CD14-positive monocyte (primary cell): ENCODE measurements around the gene RNF141. TPM values are rescaled to one million over a fixed set of nuclear protein-coding genes. Genes with fewer than 3 reads are reported as not detected.
A peak's percentile ranks its signal among the peaks of the same experiment; 100 is the strongest.

Experiments
- DNase-seq, 3 donors: peaks; one replicate each; pipeline ENCODE4 v3.0.0-alpha.2; 2011 to 2022
- H2AFZ ChIP-seq: 2 replicates; pipeline ENCODE4 v1.6.0; 2012; ENCODE audit warnings: mild to moderate bottlenecking, low read depth, low read length, inconsistent platforms; ENCODE audit not compliant: insufficient read depth, poor library complexity, severe bottlenecking
- H3K27ac ChIP-seq, 2 donors: 1 replicate in 1 of 2; 2 replicates in 1 of 2; pipeline ENCODE4 v1.5.1; 2012 to 2013; ENCODE audit warnings: low read length in 2 of 2, control low read depth in 1 of 2, inconsistent platforms in 1 of 2, low read depth in 1 of 2, mild to moderate bottlenecking in 1 of 2
- H3K27me3 ChIP-seq, 2 donors: one replicate each; pipeline versions ENCODE4 v1.6.0 to v1.6.1; 2011 to 2013; ENCODE audit warnings: low read length in 2 of 2; ENCODE audit not compliant: control insufficient read depth in 2 of 2, insufficient read depth in 2 of 2
- H3K36me3 ChIP-seq, 2 donors: replicated peaks in 1 of 2; 1 replicate in 1 of 2; 2 replicates in 1 of 2; pipeline versions ENCODE4 v1.5.1 to v1.6.1; 2012 to 2013; ENCODE audit warnings: low read length in 2 of 2, control low read depth in 1 of 2, inconsistent platforms in 1 of 2, mild to moderate bottlenecking in 1 of 2; ENCODE audit not compliant: insufficient read depth in 2 of 2, control insufficient read depth in 1 of 2
- H3K4me1 ChIP-seq, 2 donors: 1 replicate in 1 of 2; 2 replicates in 1 of 2; pipeline versions ENCODE4 v1.5.1 to v1.6.1; 2012 to 2013; ENCODE audit warnings: low read length in 2 of 2, control low read depth in 1 of 2, inconsistent platforms in 1 of 2, mild to moderate bottlenecking in 1 of 2, moderate library complexity in 1 of 2; ENCODE audit not compliant: insufficient read depth in 2 of 2, control insufficient read depth in 1 of 2
- H3K4me2 ChIP-seq: replicated peaks from 2 replicates; pipeline ENCODE3; 2012; ENCODE audit warnings: low read length, moderate library complexity, mild to moderate bottlenecking; ENCODE audit not compliant: poor library complexity, severe bottlenecking; ENCODE audit errors: extremely low read depth
- H3K4me3 ChIP-seq, 3 experiments: fragments of 200-600 bp in 1 of 3; sonication (generic) in 1 of 3; replicated peaks in 1 of 3; 1 replicate in 2 of 3; 2 replicates in 1 of 3; pipeline ENCODE4 v1.5.1; 2011 to 2013; ENCODE audit warnings: low read length in 3 of 3, mild to moderate bottlenecking in 3 of 3, control low read depth in 2 of 3, low read depth in 2 of 3, inconsistent platforms in 1 of 3, moderate library complexity in 1 of 3
- H3K79me2 ChIP-seq: 2 replicates; pipeline ENCODE4 v1.6.0; 2012; ENCODE audit warnings: mild to moderate bottlenecking, control low read depth, inconsistent platforms, low read length, moderate library complexity; ENCODE audit not compliant: insufficient read depth
- H3K9ac ChIP-seq: 2 replicates; pipeline ENCODE4 v1.6.0; 2017; ENCODE audit warnings: low read length, mild to moderate bottlenecking; ENCODE audit not compliant: insufficient read depth, poor library complexity, severe bottlenecking
- H3K9me3 ChIP-seq, 2 donors: replicated peaks in 1 of 2; 1 replicate in 1 of 2; 2 replicates in 1 of 2; pipeline versions ENCODE4 v1.5.1 to v1.6.1; 2012 to 2013; ENCODE audit warnings: low read length in 2 of 2, control low read depth in 1 of 2; ENCODE audit not compliant: control insufficient read depth in 1 of 2, insufficient read depth in 1 of 2
- H4K20me1 ChIP-seq: 2 replicates; pipeline ENCODE4 v1.6.0; 2012; ENCODE audit warnings: mild to moderate bottlenecking, low read length, control low read depth, moderate library complexity; ENCODE audit not compliant: insufficient read depth
- H3K27ac Mint-ChIP-seq, 7 donors: one replicate each; pipeline ENCODE4 v1.8.0; 2020; ENCODE audit warnings: mild to moderate bottlenecking in 7 of 7, mixed read lengths in 7 of 7, moderate library complexity in 6 of 7, inconsistent platforms in 2 of 7
- H3K27me3 Mint-ChIP-seq, 3 donors: one replicate each; pipeline ENCODE4 v1.8.0; 2021 to 2022; ENCODE audit warnings: low read depth in 3 of 3, mild to moderate bottlenecking in 3 of 3, mixed read lengths in 3 of 3, moderate library complexity in 3 of 3, inconsistent platforms in 1 of 3
- H3K36me3 Mint-ChIP-seq, 2 donors: one replicate each; pipeline ENCODE4 v1.8.0; 2020; ENCODE audit warnings: mixed read lengths in 2 of 2, inconsistent platforms in 1 of 2, mild to moderate bottlenecking in 1 of 2
- H3K4me1 Mint-ChIP-seq: one replicate; pipeline ENCODE4 v1.8.0; 2020; ENCODE audit warnings: mild to moderate bottlenecking, mixed read lengths
- H3K4me3 Mint-ChIP-seq, 2 donors: one replicate each; pipeline ENCODE4 v1.8.0; 2020; ENCODE audit warnings: mild to moderate bottlenecking in 2 of 2, mixed read lengths in 2 of 2, moderate library complexity in 1 of 2
- H3K9me3 Mint-ChIP-seq, 7 donors: one replicate each; pipeline ENCODE4 v1.8.0; 2020 to 2022; ENCODE audit warnings: mixed read lengths in 7 of 7, mild to moderate bottlenecking in 6 of 7, moderate library complexity in 6 of 7, inconsistent platforms in 2 of 7
- WGBS: methylation state at CpG from one replicate; pipeline ENCODE4 v1.1.5; 2013; ENCODE audit warnings: missing lambda C conversion rate; ENCODE audit not compliant: insufficient coverage; 5-methylcytosine and 5-hydroxymethylcytosine counted together
- intact Hi-C, 2 donors: fragments of 100-400 bp; cut with micrococcal nuclease; formaldehyde crosslinking; loops; one replicate each; pipeline versions ENCODE4 v1.15.0 to v1.15.1; 2023
- polyA plus RNA-seq, 3 donors: library from polyadenylated mRNA; depleted of rRNA in 1 of 3; unstranded in 2 of 3; stranded (reverse) in 1 of 3; fragments of 300-500 nt in 2 of 3; fragments of >200 nt in 1 of 3; fragmentation: Illumina TruSeq in 2 of 3; gene quantifications; 1 replicate in 2 of 3; 2 replicates in 1 of 3; pipeline ENCODE4 v1.2.3, GENCODE V29; 2012 to 2021
- TF ChIP-seq, protein P1 (sequence below): fragments of 200-600 bp; IDR thresholded peaks from one replicate; pipeline ENCODE4 v1.8.0; 2022; ENCODE audit warnings: antibody characterized with exemption, mild to moderate bottlenecking

Gene RNF141
- polyA plus RNA-seq, 3 donors, result 19.7 to 114 (median 98.3) TPM

DNA sequence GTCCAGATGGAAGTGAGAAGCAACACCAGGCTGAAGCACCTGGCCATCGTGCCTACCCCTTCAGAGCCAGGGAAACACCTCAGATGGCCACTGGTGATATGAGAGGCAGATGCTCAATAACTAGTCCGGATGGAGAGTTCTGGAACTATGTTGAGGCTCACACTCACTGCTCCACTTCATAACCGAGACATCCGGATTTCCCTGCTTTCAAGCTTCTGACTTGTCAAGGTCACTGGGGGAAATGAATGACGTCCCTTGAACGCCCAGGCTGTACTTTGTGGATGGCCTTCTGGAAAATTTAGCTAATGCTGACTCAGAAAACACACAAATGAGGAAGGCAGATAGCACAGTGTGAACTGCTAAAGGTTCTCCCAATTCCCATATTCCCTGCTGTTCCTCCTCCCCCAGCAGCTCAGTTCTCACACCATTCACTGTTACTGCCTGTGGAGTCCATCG lies 27.5 kb upstream of the RNF141 start, which contains the start of gene LYVE1:
LYVE1 (minus strand) TSS at position 180 of the 456 bp plus-strand sequence; CDS start at position 47, 133 bp downstream.
- 80% methylated on average over 5 of the region's 7 CpGs for WGBS
- peaks cover 0 to 6% (median 2%) of the 10 kb centered on the region in 3 donors for H3K27me3 Mint-ChIP-seq
- no peak within 1 kb of the TSS for H3K4me3 Mint-ChIP-seq

DNA sequence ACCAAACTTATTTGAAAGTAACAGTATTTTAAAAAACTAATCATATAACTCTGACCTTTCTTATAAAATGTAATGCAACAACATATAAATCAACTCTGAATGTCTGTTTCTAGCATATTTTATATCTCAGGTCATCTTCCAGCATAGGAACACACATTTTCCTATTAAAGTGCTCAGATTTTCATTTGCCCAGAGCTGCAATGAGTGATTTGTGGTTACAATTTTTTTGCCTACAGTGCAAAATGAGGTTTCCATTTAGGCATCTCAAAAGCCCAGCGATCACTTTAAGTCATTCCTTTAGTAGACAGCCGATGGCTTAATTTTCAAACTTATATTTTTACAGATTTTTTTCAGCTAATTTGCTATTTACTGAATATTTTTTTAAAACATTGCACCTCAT lies 26.5 kb upstream of the RNF141 start:
- H3K36me3 Mint-ChIP-seq, result no peaks in the 10 kb centered on the region
- H3K9me3 Mint-ChIP-seq, result peaks cover 0 to 3% (median 2%) of the 10 kb centered on the region in 7 donors
- peaks cover 28% of the 10 kb centered on the region for H3K4me1 Mint-ChIP-seq
- Histone ChIP-seq H2AFZ (no peak overlapping the region), H3K4me3 (no peak overlapping the region), H3K27ac (no peak overlapping the region), H3K36me3 (no peaks in the 10 kb centered on the region), H4K20me1 (no peaks in the 10 kb centered on the region), H3K4me2 (no peak overlapping the region), H3K4me1 (peaks cover 18 to 27% of the 10 kb centered on the region in 2 donors), H3K79me2 (no peaks in the 10 kb centered on the region), H3K27me3 (no peaks in the 10 kb centered on the region), H3K9me3 (no peaks in the 10 kb centered on the region), H3K9ac (no peak overlapping the region)
- TF ChIP-seq, protein P1, sequence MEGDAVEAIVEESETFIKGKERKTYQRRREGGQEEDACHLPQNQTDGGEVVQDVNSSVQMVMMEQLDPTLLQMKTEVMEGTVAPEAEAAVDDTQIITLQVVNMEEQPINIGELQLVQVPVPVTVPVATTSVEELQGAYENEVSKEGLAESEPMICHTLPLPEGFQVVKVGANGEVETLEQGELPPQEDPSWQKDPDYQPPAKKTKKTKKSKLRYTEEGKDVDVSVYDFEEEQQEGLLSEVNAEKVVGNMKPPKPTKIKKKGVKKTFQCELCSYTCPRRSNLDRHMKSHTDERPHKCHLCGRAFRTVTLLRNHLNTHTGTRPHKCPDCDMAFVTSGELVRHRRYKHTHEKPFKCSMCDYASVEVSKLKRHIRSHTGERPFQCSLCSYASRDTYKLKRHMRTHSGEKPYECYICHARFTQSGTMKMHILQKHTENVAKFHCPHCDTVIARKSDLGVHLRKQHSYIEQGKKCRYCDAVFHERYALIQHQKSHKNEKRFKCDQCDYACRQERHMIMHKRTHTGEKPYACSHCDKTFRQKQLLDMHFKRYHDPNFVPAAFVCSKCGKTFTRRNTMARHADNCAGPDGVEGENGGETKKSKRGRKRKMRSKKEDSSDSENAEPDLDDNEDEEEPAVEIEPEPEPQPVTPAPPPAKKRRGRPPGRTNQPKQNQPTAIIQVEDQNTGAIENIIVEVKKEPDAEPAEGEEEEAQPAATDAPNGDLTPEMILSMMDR, result no peak
- intact Hi-C loops, result no loop called here
- WGBS, result no CpG with 5 or more reads among the region's 2 CpGs
- H3K4me3 Mint-ChIP-seq, result no peak overlapping the region
- H3K27ac Mint-ChIP-seq, result no peak overlapping the region
- no peak for DNase-seq
- H3K27me3 Mint-ChIP-seq, result peaks cover 0 to 6% (median 2%) of the 10 kb centered on the region in 3 donors

More for the DNA sequence above, 27.5 kb upstream of the RNF141 start, which contains the start of gene LYVE1:
- TF ChIP-seq, protein P1, result no peak
- H3K9me3 Mint-ChIP-seq, result peaks cover 0 to 3% (median 1%) of the 10 kb centered on the region in 7 donors
- Histone ChIP-seq H4K20me1 (no peaks in the 10 kb centered on the region), H3K4me3 (no peak within 1 kb of the TSS), H2AFZ (no peak within 1 kb of the TSS), H3K79me2 (no peaks in the 10 kb centered on the region), H3K4me2 (no peak within 1 kb of the TSS), H3K27me3 (no peaks in the 10 kb centered on the region), H3K36me3 (no peaks in the 10 kb centered on the region), H3K27ac (no peak within 1 kb of the TSS), H3K4me1 (peaks cover 18 to 27% of the 10 kb centered on the region in 2 donors), H3K9ac (no peak within 1 kb of the TSS), H3K9me3 (no peaks in the 10 kb centered on the region)
- no peaks in the 10 kb centered on the region for H3K36me3 Mint-ChIP-seq
- intact Hi-C loops, result no loop called here
- DNase-seq, result no peak
- peaks cover 33% of the 10 kb centered on the region for H3K4me1 Mint-ChIP-seq
- H3K27ac Mint-ChIP-seq, result peak within 1 kb of the TSS in 2 of 7 donors; percentile 13 to 60
